ENCODE results near the gene TMEM272.

DNA sequence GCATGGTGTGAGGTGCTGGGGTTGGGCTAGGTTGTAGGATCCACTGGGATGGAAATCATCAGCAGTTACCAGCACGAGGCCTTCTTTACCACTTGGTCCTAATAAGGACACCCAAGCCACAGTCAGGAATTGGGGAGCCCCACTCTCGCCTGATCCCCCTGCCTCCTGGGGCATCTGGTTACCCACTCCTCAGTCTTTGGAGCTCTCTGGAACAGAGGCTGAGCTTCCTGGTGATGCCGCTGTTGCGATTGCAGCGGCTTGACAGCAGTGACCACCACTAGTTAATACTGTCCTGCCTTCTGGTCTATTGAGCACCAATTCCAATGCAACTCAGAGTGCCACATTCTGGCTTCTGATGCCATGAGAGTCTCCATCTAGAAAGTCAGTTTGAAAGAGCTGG lies 13.5 kb downstream of the TMEM272 start:
- TF ChIP-seq CTCF (conservative IDR thresholded peaks at IDR 0.05; ENCODE audit: low read depth, low read length) (no peak), EZH2 (IDR thresholded peaks at IDR 0.05; ENCODE audit: low read length, unreplicated experiment) (no peak)

All from PC-3 (cell line).